HG03064 (cell line): Measurements from ENCODE around the gene VAX1.
"Not testable (repeated sequence)": the region's sequence is repeated elsewhere in the genome, so short reads cannot be mapped to it uniquely, and the experiment has no call there.

Source experiments
- ATAC-seq: cut with Tn5 transposase; IDR thresholded peaks from one replicate; pipeline ENCODE4 v1.9.1; 2021; ENCODE audit warnings: low read depth; ENCODE audit not compliant: unreplicated experiment

The VAX1 gene

DNA sequence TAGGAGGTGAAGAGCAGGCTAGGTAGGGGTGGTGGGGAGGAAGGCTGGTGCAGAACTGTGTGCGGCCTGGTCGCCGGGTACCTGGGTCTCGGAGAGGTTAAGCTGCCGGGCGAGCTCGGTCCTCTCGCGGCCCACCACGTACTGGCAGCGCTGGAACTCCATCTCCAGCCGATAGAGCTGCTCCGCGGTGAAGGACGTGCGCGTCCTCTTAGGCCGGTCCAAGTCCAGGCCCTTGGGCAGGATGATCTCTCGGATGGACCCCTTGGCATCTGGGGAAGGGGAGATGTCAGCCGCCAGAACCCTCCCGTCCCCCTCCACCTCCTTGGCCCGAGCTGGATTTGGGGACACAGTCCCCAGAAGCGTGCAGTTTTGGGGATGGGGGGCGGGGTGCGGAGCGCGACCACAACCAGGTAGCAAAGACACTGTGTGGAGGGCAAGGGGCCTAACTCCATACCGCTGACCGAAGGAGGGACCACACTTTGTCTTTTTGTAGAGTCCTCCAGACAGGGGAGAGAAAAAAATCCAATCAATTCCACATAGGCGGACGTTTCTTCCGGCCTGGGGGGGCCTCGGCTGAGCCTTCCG lies 1.6 kb downstream of the VAX1 start:
- no peak for ATAC-seq

DNA sequence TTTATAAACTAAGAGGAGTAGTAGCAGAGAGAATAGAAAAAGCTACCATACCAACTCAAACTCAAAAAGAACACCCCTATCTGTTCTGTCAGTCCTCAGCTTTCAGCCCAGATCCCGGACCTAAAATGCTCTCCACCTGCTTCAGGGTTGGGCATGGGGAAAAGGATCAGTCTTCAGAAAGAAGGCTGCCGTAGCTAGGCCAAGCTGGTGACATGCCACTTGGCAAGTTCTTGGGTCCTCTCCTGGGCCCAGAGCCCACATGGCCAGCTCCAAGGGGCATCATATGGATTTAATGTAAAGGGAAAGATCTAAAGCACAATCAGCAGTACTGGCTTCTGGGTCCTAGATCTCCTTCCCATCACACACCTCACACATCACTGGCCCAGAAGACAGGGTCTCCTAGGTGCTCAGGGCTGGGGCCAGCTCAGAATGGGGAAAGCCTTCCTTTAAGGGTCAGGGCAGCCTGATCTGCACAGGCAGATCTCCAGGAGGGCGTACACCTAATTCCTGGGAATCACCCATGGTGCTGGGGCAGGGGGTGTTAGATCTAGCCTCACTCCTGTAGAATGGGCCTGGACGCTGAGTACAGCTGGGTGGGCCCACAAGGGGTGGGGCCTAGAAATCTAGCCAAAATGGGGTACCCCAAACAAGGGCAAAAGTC lies 2.5 kb downstream of the VAX1 start:
- no peak for ATAC-seq

DNA sequence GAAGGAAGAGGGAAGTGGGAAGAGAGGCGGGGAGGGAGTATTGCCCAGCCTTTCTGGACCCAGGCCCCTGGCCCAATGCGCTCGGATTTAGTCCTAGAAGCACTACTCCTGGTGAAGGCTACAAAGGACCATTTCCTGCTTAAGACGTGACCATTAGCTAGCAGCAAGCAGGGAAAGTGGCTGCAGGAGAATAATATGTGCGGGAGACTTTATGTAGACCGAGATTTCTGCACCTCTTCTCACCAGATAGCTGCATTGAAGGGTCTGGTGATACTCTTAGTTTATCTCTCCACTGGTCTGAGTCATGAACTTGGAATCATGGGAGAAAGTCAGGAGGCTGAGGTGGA lies 3.1 kb downstream of the VAX1 start:
- no peak for ATAC-seq

DNA sequence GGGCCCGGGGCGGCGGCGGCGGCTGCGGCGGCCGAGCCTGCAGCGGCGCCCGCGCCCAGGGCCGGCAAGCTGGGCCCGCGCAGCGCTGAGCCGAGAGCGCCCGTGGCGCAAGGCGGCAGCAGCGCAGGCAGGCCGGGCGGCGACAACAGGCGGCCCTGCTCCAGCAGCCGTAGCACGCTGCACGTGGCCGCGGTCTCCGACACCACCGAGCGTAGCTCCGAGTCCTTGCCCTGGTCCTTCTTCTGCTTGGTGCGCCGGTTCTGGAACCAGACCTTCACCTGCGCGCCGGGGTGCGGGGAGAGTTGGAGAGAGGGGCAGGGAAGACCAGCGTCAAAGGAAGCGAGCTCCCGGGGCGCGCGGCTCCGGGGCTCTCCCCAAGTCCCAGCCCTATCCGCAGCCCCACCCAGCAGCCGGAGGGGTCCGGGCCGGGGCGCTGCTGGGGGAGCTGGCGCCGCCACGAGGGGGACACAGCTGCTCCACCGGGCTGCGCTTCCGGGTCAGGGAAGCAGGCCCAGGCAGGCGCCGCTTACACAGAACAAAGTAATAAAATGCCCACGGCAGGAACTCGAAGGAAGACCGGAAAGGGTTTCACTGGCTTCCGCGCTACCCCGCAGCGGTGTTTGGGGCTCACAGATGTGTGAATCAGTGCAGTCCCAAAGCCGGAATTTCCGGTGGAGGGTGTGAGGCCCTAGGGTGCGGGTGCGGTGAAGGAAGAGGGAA lies 3.6 kb downstream of the VAX1 start:
- no peak for ATAC-seq

DNA sequence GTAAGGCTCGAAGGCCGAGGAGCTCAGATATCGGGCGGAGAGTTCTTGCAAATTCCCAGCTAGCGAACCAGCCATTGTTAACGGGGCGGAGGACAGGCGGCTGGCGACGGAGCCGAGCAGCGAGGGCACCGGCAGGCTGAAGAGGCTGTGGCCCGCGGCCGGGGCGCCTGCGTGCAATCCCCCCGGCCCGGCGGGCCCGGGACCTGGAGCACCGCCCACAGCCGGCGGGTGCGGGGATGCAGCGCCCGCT lies 4.1 kb downstream of the VAX1 start:
- ATAC-seq, result no peak

DNA sequence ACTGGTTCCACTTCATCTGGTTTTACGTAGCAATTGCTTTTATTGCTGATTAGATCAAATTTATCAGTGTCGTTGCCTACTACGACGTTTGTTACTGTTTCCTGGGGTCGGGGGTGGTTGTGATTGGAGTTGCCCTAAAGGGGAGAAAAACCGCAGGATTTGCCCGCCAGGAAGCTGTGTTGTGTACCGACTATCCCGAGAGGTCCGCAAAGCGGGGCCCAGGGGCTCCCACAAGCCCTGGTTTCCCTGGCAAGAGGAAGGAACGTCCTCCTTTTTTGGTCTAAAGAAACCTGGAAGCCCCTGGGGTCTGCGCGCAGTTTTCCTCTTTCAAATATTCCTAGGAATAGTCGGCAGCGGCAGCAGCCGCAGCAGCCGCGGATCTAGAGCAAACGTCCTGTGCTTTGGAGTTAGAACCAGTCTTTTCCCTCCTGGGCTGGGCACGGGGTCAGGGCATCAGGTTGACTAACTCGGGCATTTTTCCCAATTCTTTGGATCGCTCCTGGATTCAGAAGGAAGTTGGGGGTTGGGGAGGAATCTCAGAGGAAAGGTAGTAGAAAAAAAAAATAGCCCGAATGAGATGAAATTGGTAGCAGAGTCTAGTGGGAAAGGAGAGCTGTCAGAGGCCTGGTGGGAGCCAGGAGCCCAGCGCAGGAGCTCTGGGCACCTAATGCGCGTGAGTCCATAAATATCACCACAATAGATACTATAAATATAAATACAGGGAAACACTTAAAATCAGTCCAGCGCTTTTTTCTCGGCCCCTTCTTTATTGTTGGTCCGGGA lies 4.6 kb downstream of the VAX1 start:
- ATAC-seq, result no peak

DNA sequence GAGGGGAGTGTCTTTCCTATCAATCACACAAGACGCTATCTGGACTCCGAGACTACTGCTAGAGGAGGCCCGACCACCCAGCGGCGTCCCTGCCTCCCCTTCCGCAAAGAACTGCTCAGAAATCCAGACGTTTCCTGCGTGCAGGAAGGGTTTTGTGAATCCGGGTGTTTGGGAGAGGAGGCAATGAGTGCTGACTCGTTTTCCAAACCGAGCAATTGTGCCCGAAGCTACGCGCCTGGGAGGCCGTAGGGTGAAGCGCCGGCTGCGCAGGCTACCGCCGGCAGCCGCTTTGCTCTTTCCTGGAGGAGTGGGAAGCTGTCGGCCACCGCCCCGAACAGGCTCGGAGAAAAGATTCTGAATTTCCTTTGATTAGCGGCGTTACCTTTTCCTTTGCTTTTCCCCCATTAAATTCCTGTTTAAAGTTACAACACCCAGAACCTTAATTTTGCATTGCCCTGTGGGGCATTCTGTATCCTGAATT lies 5.3 kb downstream of the VAX1 start:
- no peak for ATAC-seq

DNA sequence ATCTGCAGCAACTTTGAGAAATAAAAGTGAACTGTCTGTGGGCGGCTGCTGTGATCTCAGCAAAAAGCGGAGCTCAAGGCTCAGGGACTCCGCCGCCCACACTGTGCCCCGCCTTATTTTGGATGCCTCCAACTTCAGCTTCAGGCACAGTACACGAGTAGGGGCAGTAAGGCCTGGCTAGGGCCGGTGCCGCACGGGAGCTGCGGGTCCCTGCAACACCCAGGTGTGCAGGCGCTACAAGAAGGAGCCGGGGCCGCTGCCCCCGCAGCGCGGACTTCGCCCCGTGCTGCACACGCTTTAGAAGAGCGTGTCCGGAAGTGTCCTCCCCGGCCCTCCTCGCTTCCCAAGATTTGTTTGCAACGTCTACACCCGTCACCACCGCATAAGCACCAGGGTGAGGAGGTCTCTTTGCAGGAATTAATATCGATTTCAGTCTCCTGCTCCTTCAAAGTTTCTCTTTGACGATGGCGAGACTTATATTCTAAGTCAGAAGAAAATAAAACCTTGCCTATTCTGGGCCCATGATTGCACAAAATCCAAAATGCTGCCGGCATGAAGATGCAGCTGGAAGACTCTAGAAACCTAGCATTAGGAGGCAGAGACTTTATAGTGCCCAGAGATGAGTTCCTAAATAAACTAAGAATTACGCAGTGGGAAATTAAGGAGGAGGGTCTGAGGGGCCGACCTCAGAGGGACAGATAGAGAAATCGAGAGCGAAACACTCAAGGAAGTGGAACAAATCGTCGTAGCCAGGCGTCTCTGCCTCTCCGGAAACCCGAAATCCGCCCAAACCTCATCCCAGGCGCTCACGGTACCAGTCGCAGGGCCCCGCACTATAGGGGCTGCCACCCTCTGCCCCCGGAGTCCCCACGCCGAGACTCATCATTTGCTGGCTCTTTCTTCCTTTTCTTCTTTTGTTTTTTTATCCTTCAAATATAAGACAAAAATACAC lies 6.4 kb downstream of the VAX1 start:
- no peak for ATAC-seq

DNA sequence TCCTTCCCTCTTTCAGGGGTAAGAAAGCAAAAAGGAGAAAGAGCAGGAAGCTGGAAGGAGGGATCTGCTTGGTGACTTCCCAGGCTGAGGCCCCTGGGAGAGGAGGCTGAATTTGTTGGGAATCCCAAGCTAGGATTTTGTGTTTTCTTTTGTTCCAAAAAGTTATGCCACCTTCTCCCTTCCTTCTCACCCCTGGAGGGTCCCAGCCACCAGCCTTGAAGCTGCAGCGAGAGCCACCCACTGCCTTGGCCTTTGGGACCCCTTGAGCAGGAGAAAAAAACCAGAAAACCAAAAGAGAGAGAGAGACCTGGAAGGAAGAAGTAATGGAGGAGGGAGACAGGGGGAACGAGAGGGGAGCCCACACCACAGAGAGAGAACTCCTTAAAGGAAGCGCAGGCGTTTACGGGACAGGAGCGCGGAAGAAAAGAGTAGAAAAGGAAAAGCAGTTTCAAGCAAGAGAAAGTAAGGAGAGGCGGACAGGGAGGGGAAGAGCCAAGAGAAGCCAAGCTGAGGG lies 7.2 kb downstream of the VAX1 start:
- no peak for ATAC-seq

DNA sequence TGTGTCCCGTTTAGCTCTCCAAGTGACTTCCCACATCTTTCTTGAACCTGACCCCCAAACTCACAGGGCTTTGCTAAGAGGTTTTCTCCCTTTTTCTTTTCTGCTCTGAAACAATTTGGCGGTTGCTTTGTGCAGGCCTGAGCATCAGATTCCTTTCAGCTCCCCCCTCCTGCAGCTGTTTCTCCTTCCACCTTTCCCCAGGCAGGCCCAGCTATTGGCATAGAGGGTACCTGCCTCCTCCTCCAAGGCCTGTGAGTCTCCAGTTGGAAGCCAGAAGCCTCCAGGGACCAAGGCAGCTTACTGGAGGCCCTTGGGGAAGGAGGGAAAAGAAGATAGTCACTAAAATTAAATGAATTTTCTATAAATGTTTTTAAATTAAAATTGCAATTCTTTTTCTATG lies 7.7 kb downstream of the VAX1 start:
- ATAC-seq, result no peak

DNA sequence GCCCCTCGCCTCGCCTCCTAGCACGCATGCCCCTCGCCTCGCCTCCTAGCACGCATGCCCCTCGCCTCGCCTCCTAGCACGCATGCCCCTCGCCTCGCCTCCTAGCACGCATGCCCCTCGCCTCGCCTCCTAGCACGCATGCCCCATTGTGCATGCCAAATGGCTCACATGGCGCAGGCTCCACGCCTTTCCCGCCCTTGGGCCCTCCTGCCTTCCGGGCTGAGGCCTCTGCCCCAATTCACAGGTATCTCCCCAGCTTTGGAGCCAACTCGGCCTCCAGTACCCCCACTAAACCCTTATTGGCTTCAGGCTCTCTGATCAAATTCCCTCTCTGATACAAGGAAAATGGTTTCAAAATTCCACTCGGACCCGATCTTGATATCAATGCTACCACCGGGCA lies 11.4 kb downstream of the VAX1 start:
- ATAC-seq, result not testable (repeated sequence)

DNA sequence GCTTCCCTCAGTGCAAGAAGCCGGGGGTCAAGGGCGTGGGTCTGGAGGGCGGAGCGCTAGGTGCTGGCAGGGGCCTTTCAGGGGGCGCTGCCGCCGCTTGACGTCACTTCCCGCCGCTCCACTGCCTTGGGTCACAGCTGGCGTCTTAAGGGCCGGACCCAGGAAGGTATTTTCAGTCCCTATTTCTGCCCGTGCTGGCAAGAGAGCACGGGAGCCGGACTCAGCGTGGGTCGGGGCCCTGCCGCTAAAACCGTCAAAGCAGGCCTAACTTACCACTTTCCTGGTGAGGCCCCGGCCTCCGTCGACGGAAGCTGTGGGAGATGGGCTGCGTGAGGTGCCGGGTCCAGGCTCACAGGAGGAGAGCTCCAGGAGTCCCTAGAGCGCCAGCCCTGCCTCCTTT lies 12.0 kb downstream of the VAX1 start:
- ATAC-seq, result no peak

DNA sequence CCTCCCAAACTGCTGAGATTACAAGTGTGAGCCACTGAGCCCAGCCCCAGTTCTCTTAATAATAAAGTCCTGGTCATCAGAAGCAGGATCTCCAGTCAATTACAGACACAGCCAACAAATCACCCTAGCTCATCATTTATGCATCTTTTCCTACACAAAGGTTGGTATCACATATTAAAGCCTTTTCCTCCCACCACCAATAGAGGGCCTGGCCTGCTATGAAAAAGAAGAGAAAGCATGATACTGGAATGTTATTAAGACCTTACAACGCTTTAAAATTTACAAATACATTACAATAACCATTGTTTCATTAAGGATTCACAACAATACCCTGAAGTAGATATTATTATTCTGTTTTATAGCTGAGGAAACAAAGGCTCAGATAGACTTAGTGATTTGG lies 25.9 kb downstream of the VAX1 start:
- ATAC-seq, result no peak

DNA sequence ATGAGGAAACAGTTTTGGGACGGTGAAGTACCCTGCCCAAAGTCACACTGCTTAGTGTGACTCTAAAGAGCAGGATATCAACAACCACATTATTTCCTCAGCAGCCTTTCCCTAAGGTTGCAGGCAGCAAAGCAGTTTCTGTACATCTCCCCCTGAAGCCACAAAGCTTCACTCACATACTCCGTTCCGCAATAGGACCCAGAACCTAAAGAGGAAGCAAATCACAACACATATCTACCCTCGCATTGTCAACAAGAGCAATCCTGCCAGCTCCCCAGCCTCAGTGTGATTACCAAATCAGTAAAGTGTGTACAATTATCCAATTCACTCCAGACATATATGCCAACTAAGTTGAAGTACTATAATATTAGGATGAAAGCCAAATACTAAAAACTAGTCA lies 30.8 kb downstream of the VAX1 start:
- no peak for ATAC-seq

DNA sequence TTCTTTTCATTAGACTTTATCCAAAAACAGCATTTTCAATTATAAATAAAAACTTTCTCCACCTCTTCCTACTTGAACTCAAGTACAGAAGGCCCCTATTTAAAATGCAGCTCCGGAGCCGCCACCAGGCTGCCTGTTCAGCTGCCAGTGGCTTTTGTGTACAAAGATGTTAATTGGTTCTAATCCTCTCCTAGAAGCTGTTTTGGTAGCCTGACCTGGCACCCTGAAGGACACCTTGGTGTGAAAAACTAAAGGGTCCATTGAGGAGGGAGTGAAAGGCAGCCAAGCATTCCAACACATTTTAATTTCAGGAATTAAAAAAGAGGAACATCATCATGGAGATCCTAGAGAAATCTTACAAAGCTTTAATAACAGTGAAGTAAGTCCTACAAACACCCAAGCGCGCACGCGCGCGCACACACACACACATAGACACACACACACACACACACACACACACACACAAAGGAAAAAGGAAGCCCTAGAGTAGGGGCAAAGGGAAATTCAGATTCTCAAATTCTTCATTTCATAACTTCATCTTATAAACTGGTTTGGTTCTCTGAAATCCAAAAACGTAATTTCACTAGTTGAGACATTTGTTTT lies 41.4 kb downstream of the VAX1 start:
- no peak for ATAC-seq

DNA sequence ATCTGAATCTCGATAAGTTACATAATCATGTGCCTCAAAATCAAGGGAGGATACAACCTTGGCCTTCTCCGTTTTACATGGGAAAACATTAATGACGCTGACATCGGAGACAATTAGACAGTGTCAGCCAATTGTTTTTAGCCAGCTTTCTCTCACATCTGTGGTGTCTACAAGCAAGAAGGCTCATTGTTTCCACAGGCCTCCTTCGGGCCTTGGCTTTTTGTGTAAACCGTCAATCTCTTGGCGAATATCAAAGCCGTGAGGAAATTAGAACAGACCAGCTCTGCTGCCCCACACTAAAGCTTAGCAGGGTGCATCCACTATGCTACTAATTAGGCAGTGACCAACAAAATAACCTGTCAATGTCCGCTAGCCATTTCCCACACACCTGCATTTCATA lies 43.2 kb downstream of the VAX1 start:
- ATAC-seq, result no peak

DNA sequence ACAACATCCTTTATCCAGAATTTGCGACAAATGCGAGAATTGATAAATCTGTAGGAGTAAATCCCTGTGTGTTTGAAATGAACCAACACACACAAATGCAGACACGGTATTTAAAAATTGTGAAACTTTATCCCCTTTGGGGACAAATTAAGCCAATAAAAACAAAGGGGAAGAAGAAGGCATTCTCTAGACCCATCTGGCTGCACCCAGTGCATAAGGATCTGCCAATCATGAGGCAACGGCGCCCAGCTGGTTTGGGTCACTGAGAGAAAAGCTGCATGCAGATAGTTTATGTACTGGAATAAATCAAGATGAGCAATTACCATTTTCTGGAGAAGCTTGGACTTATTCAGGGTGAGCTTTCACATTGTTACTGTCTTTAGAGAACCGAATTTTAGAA lies 45.7 kb downstream of the VAX1 start:
- ATAC-seq, result no peak

DNA sequence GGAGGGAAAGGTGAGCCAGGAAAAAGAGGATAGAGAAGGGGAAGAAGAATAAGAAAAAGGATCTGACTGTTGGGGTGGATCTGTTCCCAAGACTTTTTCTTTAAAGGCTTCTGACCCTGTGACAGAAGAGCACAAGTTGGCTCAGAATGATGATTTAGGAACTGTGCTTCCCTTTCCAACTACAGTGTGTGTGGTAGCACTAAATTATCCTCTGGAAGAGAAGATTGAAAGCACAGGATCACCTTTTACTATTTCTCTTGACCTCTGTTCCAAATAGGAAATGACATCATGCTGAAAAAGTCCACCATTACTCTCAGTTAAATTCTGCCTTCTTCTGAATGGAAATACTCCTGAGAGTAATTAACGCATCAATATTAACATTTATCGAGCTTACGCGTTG lies 47.2 kb downstream of the VAX1 start:
- ATAC-seq, result no peak

DNA sequence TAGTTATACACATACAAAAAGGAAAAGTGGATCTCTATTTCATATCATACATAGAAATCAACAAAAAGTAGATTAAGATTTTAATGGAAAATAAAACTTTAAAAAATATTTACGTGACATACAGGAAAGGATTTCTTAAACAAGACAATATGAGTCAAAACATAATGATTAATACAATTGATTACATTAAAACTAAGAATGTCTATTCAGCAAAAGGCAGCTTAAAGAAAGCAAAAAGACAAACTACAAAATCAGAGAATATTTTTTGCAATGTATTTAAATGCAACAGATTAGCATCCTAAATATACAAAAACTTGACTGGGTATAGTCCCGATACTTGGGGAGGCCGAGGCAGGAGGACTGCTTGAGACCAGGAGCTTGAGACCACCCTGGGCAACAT lies 50.5 kb downstream of the VAX1 start:
- ATAC-seq, result no peak

DNA sequence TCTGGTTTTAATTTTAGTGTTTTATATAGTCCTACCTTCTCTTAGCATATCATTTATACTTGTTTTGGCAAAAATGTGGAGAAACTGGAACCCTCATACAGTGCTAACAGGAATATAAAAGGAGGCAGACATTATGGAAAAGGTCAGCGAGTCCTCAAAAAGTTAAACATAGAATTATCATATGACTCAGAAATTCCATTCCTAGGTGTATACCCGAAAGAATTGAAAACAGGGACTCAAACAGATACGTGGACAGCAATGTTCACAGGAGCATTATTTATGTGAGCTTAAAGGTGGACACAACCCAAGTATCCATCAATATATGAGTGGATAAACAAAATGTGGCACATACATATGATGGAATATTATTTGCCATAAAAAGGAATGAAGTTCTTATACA lies 51.5 kb downstream of the VAX1 start:
- ATAC-seq, result no peak
